Esophagus mucosa (tissue), 1 donor: ENCODE data around the gene PPP1R1A. TPM values are rescaled to one million over a fixed set of nuclear protein-coding genes. Genes with fewer than 3 reads are reported as not detected.

Experiments
- ATAC-seq: fragments of 200-7000 bp; cut with Tn5 transposase; one replicate; pipeline ENCODE4 v1.9.1; 2020
- total RNA-seq: library from RNA; stranded (reverse); gene quantifications from one replicate; pipeline ENCODE4 v1.2.4, GENCODE V29; 2023
- donor health status: DM: yes; HTN: yes; CAD: no.

PPP1R1A gene
- total RNA-seq, 1 donor from 2014 or later, result not detected

DNA sequence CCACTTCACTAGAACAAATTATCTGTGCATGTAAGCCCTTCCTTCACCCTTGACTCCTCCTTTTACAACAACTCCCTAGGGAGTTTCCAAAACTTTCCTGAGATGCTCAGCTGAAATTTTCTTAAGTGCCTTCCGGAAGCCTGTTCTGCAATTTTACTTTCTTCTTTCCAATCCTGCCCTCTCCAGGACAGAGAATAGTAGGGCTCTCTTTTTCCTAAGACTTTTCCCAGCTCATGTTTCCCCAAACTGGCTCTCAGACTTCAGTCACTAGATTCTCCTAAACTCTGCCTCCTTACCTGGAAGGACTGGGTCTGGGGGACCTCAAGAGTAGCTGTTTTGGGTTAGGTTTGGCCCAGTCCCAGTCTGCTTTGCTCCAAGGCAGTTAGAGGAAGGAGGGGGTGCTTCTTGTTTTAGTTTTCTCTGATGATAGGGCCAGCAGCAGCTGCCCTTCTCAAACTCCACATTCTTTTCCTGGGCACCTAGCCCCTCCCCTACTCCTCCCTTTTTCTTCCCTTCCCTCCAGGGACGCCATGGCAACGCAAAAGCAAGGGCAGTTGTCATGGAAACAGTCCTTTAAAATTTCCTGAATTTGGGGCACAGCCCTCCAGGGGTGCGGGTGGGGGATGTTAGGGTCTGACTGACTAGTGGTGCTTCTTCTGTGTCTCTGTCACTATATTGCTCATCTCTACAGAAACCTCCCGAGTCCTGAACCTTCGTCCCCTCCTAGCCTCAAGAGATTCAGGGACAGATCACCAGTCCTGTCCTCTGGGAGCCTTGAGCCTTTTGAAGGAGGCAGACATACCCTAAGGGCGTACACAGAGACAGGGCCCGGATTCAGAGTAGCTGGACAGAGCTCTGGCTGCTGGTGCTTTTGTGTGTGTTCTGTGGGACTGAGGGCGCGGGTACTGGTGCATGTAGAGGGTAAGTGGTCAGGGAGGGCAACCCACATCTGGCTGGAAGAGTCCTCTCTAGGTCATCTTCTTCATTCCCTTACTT, 17.0 kb downstream of the PPP1R1A start:
- ATAC-seq, result no peak

DNA sequence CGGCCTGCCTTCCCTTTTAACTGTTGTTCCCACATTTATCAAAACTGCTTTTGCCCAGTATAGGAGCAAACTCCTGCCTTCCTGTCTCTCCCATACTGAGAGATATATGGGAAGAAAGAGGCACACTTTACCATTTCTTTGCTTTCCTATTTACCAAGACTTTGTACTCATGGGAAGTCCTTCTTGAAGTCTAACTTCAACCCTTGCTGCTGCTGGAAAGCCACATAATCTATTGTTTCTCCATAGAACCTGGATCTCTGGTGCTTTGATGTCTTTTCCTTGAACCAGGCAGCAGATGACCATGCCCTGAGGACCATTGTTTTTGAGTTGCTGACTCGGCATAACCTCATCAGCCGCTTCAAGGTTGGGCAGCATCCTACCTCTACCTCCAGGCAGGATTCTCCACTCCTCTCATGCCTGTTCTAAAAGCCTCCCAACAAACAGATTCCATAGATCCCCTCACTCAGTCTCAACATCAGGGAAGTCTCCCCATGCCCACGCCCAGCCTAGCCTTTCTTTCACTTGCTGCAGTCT, 18.4 kb downstream of the PPP1R1A start:
- no peak for ATAC-seq

DNA sequence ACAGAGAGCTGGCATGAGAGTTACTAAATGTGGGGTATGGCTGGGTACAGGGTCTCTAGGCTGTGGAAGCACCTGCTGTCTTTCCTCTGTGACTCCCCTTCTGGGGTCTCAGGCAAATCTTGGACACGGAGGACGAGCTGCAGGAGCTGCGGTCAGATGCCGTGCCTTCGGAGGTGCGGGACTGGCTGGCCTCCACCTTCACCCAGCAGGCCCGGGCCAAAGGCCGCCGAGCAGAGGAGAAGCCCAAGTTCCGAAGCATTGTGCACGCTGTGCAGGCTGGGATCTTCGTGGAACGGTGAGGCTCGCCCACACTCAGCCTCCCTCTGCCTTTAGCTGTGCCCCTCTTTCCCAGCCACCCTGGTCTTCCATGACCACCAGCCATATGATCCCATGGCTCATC, 19.4 kb downstream of the PPP1R1A start:
- no peak for ATAC-seq

DNA sequence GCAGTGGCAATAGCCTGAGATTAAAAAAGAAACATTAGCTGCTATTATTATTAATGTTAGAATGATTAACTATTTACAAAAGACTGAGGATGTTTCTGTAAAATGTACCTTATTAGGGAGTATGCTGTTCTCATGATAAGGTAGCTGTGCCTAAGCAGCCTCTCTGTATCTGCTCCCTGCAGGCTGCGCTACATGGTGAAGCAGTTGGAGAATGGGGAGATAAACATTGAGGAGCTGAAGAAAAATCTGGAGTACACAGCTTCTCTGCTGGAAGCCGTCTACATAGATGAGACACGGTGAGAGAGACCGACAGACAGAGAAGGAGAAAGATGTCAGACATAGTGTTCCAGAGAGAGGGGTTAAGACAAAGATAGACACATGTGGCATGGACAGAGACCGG, 21.7 kb downstream of the PPP1R1A start:
- ATAC-seq, result no peak

DNA sequence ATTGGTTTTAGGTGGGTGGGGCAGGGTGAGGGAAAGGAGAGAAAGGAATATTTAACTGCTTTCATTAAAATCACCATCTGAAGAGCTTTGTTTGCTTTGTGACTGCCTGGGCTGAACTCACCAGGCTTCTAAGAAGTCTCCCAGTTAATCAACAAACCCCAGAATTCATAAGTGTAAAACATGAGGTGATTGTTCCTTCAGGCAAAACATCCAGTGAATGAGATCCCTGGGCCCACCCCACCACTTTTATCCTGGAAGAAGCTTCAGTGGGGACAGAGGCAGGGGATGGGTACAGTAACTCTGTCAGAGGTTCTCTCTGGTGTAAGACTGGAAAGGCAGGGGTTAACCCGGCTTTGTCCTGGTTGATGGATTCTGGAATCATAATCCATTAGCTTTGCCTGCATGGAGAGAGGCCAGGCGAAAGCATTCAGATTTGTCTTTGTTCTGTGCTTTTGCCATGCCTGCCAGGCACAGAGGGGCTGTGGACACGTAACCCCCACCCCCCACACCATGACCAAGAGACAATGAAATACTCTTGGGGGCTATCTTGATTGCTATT, 22.4 kb downstream of the PPP1R1A start:
- ATAC-seq, result no peak

DNA sequence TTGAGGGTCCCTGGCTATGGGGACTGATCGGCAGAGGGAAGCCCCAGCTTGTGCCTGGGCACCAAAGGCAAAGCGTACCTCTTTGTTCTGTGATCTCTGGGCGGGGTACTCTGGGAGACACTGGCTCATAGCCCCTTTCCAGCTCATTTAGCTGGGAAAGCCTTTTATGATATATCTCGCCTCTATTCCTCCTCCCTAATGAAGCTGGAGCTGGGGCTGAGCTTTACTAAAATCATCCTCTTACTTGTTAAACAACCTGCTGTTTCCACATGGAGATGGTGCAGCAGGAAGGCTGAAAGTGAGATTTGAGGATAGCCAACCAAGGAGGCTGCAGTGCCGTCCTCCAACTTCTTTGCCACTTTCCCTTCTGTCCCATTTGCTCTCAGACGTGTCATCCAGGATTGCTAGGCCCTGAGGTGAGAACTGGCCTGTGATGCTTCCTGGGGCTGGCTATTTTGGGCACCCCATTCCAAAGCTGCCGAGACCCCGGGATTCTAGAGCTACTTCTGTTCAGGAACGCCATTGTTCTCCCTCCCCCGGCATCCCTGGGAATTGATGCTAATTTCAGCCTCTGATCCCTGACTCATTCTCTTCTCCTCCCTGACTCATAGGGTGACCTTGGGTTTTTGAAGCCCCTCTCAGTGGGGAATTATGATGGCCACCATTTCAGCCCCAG, 23.0 kb downstream of the PPP1R1A start:
- ATAC-seq, result no peak

DNA sequence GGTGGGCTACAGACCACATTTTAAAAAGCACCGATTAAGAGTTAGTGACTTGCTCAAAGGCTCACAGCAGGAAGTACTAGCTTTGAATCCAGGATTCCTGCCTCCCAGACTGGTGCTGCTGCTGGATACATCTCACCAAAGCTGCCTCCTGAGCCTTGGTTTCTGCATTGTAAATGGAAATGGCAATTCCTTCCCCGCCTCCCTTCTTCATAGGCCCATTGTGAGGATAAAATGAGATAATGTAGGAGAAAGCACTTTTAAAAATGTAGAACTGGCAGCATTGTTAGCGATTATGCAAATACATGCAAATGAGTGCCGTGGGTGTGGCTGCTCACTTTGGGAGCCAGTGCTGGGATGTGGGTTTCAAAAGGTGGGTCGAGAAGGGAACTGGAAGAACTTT, 23.7 kb downstream of the PPP1R1A start:
- ATAC-seq, result no peak

DNA sequence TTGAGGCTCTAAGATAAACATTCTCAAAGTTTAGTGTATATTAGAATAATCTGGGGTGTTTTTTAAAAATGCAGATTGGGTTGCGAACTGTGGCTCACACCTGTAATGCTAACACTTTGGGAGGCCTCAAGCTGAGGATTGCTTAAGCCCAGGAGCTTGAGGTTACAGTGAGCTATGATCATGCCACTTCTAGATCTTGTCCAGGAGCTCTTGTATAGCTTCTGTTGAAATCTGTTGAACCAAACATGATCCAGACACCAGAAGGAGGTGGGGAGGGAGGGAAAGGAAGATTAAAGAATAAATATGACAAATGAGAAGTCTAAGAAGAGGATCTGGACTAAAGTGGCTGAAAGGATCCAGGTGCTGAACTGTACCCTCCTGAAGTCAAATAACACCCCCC, 24.7 kb downstream of the PPP1R1A start:
- no peak for ATAC-seq

DNA sequence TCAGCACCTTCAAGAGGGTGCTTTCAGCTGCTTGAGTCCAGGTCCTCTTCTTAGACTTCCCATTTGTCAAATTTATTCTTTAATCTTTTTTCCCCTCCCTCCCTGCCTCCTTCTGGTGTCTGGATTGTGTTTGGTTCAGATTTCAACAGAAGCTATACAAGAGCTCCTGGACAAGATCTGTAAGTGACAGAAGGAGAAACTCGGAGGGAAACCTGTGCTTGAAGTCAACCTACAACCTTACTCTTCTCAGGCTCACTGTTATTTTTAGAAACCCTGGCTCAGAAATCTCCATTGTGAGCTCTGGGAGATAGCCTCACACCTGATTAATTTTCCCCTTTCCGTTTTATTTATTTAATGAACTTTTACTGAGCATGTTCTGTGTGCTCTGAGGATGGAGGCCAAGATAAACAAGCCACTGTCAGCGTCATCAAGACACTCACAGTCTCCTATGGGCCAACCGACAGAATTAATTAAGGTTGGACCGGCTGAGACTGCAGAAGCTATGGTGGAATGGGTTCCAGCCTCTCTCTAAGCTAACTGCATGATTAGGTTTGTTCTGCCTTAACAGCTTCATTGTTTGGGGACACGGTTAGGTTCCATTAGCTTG, 25.6 kb downstream of the PPP1R1A start:
- ATAC-seq, result no peak

DNA sequence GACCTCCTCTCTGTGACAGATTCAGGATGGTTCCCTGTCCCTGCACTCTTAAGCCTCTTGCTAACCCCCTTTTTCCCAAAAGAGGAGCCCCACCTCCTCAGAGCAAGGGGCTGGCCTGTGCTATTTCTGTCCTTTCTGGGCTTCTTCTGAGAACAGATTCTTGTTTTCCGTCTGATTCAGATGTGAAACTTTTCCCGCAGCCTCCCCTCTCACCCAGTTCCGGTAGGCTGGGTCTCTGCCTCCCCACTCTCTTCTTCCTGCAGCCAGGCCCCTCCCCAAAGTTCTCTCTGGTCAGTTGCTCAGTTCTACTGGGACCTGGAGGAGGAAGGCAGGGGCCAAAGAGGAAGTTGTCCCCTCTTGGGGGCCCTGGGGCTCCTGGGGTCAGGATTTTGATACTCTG, 27.3 kb downstream of the PPP1R1A start:
- no peak for ATAC-seq

DNA sequence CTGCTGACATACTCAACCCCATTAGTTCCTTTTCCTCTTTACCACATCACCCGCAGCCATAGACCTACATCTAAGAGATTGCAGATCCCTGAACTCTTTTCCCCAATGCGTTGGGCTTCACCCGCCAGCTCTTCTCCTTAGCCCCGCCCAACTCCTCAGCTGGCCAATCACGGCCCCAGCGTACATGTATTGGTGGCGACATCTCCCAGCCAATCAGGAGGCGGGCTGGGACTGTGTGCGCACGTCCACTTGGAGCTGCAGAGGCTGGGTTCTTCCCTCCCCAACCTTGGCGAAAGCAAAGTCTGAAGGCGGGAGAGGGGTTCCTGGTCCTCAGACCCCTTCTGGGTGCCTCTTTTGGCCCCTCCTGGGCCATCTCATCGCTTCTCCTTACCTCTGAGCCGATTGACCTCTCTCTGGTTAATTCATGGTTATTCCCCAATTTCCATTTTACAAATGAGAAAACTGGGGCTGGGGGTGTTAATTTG, 28.0 kb downstream of the PPP1R1A start:
- ATAC-seq, result peak; percentile 87

DNA sequence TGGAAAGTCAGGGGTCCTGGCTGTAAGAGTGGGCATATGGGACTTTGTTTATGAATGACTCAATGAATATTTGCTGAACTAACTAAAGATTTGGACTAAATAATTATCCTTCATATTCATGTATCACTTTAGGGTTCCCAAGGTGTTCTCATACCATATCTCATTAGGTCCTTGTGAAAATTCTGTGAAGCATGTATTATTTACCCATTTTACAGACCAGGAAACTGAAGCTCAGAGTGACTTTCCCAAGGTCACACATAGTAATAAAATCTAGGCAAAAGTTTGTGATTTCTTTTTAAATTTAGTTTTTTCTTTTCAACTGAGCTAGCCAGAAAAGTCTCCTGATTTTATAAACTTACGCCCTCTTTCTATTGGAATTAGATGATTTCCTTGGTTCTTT, 29.7 kb downstream of the PPP1R1A start:
- ATAC-seq, result no peak

DNA sequence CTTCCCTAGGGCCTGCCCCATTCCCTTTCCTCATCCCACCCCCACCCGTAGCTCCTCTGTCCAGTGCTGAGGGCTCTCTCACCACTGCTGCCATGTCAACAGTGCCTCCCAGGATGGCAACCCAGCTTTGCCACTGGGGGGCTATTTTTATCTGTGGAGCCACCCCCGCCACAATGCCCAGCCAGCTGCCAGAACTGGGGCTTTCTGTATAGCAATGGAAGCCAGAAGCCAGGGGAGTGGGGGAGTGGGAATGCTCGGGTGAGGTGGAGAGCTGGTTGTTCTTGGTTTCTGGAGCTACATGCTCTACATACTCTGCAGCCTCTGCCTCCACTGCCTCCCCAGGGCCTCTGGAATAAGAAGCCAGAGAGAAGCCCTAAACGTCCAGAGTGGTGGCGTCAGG, 30.1 kb downstream of the PPP1R1A start:
- no peak for ATAC-seq

DNA sequence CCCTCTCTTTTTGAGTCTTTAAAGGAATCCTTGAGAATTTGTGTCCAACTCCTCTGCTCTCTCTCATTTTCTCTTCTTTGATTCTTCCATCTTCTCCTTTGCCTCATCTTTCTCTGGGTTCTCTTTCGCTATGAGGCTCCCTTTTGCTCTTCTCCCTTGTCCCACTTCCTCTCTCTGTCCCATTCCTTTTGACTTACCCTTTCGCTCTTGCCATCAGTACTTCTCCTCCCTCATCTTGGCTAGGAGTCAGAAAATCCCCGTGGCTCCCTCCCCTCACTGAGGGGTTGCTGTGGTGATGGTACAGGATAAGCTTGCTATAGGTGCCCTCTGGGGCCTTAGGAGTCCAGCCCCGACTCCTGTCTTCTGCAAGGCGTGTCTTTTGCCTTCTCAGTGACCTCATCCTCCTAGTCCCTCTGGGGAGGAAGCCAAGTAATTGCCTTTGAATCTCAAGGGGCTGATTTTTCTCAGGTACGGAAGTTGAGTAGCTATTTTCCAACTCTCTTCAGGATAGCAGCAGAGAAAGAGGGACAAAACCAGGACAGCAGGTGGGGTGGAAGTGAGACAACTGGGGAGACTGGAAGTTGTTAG, 32.7 kb downstream of the PPP1R1A start:
- no peak for ATAC-seq

DNA sequence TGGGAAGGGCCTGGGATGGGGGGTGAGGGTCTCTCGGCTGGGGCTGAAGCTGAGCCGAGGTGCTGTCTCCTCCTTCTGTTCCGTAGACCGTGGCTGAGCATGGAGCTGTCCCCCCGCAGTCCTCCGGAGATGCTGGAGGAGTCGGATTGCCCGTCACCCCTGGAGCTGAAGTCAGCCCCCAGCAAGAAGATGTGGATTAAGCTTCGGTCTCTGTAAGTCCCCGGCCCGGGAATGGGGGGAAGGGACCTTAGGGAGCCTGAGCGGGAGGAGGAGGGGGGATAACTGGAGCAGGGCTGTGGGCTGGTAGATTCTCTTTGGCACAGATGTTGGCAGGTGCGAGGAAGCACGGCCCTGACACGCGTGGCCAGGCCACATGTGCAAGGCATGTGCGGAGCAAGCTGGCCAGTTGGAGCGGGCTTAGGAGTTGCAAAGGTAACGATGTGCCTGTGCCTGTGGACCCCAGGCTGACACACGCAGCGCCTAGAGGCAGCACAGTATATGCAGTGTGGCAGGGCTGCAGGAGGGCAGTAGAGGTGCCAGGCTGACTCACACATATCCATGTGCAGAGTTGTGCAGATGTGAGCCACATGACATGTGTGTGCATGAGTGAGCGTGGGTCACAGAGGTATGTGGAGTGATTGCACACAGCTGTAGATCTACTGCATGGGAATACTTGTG, 38.5 kb downstream of the PPP1R1A start:
- ATAC-seq, result peak; percentile 92

DNA sequence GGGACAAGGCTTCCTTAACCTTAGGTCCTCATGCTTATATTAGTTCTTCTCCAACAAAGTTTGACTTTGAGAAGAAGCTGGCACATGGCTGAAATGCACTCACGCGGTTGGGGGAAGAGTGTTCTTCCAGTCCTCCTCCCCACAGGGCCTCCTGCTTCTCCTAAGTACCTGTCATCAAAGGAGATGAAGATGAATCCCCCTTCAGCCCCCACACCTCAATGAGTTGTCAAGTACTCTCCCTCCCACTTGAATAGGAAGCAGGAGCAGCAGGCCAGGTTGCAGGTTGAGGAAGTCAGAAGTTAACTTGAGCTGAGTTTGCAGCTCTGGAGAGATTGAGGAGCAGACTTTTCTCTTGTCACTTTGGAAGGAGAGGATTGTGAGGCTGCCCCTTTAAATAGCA, 41.9 kb downstream of the PPP1R1A start:
- ATAC-seq, result no peak

DNA sequence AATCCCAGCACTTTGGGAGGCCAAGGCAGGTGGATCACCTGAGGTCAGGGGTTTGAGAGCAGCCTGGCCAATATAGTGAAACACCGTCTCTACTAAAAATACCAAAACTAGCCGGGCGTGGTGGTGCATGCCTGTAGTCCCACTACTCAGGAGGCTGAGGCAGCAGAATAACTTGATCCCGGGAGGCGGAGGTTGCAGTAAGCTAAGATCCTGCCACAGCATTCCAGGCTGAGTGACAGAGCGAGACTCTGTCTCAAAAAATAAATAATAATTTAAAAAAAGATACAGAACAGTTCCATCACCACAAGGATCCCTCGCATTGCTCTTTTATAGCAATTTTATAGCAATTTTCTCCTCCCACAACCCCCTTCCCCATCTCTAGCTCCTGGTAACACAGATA, 43.7 kb downstream of the PPP1R1A start:
- no peak for ATAC-seq

DNA sequence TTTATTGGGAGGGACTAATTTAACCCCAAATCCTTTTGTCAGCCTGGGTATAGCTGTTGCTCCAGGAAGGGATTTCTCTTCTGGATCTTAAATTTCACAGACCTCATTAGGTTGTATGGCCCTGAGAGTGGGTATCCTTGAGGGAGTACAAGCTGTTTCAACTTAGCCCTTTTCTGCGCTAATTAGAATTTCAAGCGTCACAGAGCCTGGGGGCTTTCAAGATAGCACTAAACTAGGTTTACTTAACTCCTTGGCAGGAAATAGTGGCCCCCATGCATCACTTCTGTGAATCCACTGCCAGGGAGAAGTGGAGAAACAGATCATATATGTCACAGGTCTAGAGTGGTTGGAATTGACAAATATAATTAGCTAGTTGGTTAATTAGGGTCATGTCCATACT, 44.9 kb downstream of the PPP1R1A start:
- no peak for ATAC-seq

DNA sequence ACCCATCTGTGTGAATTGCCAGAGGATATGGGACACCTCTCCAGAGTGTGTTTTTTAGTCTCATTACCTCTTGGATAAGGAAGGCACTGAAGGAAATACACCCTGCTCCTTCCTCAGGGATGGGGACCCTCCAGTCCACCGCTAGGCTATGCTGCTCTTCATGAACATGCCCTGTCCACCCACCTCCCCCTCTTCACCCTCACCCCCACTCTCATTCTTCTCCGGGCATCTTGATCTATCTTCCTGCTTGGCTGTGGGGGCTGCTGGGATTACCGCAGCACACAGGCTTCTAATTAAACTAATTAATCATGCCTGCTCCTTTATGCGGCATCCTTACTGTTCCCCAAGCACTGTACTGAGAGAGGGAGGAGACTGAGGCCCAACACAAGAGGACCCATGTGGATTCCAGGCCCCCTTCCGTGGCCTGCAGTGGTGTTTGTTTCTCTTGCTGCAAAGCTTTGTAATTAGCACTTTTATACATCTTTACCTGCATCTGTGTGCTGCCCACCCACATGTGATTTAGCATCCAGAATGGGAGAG, 46.6 kb downstream of the PPP1R1A start:
- no peak for ATAC-seq

DNA sequence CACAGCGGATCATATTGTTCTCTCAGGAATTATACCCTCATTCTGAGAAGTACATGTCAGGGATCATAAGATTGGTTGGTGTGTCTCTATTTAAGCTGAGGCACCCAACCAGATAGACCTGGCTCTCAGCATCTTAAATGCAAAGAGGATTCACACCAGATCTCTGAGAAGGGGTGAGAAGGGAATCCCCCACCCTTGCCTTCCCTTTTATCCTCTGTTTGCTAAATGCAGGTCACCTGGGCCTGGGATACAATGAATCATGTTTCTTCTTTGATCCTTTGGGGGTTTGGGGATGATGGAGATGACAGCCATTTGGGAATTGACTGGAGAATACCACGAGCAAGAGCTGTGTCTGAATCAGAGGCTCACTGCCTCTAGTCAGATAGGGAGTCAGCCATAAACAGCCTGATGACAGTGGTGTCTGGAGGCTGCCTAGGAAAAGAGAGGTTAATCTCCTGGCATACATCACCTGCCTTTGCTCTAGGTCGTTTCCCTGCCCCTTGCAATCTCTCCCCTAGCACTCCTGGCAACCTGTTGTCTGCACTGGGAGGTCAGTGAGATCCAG, 50.2 kb downstream of the PPP1R1A start:
- ATAC-seq, result no peak

DNA sequence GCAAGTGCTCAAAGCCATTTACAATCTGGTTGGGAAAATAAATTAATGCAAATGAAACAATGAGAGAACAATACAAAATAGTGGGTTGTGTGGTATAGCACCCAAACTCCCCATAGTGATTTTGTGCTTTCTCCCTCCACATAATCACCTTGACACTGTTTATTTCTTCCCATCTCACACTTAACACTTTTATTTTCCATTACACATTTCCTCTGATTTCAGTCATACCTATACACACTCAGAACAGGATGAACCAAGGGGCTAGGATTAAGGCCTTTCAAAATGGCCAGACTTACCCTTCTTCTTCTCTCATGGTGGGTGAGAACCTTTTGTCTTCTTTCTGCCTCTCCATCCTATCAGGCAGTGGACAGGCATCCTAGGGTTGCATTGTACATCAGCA, 53.0 kb downstream of the PPP1R1A start:
- ATAC-seq, result no peak
